HEK293T (cell line): ENCODE results near the gene ZFYVE27.

ENCODE experiments used
- CTCF ChIA-PET: fragments of 350-600 bp; formaldehyde crosslinking; extraction: SDS; loops from one replicate; lab custom pipeline; 2021; ENCODE audit warnings: antibody characterized with exemption, inconsistent platforms; lab: Yijun Ruan, JAX
- POLR2A ChIA-PET: fragments of 350-600 bp; formaldehyde crosslinking; extraction: SDS; loops from one replicate; lab custom pipeline; 2020; ENCODE audit warnings: antibody characterized with exemption, inconsistent platforms; lab: Yijun Ruan, JAX
- DNase-seq: peaks from one replicate; pipeline ENCODE4 v3.0.0; 2012; ENCODE audit warnings: mixed read lengths; ENCODE audit errors: extremely low spot score
- ARNT ChIP-seq: fragments of 450-650 bp; IDR thresholded peaks from 2 replicates; pipeline ENCODE4 v1.6.1; 2017; ENCODE audit warnings: mild to moderate bottlenecking
- BHLHE40 ChIP-seq: fragments of 450-650 bp; IDR thresholded peaks from 2 replicates; pipeline ENCODE4 v1.6.1; 2016; ENCODE audit warnings: mild to moderate bottlenecking, moderate library complexity, borderline replicate concordance
- CTBP1 ChIP-seq: fragments of 450-650 bp; IDR thresholded peaks from 2 replicates; pipeline ENCODE4 v1.6.1; 2016; ENCODE audit warnings: borderline replicate concordance
- ELF4 ChIP-seq: fragments of 450-650 bp; IDR thresholded peaks from 2 replicates; pipeline ENCODE4 v1.6.1; 2017; ENCODE audit warnings: antibody characterized with exemption
- FOXA1 ChIP-seq: fragments of 450-650 bp; IDR thresholded peaks from 2 replicates; pipeline ENCODE4 v1.6.1; 2016; ENCODE audit warnings: mild to moderate bottlenecking
- FOXK2 ChIP-seq: fragments of 450-650 bp; IDR thresholded peaks from 2 replicates; pipeline ENCODE4 v1.6.1; 2016; ENCODE audit warnings: mild to moderate bottlenecking
- FOXM1 ChIP-seq: fragments of 450-650 bp; IDR thresholded peaks from 2 replicates; pipeline ENCODE4 v1.6.1; 2017; ENCODE audit warnings: mild to moderate bottlenecking, borderline replicate concordance
- HDGF ChIP-seq: fragments of 450-650 bp; IDR thresholded peaks from 2 replicates; pipeline ENCODE4 v1.6.1; 2017; ENCODE audit warnings: antibody characterized with exemption, borderline replicate concordance
- L3MBTL2 ChIP-seq: fragments of 450-650 bp; conservative IDR thresholded peaks from 2 replicates; pipeline ENCODE4 v1.6.1; 2016; ENCODE audit warnings: mild to moderate bottlenecking
- LEF1 ChIP-seq: fragments of 450-650 bp; IDR thresholded peaks from 2 replicates; pipeline ENCODE4 v1.6.1; 2017; ENCODE audit warnings: mild to moderate bottlenecking, borderline replicate concordance
- NFRKB ChIP-seq: fragments of 450-650 bp; IDR thresholded peaks from 2 replicates; pipeline ENCODE4 v1.6.1; 2016; ENCODE audit warnings: mild to moderate bottlenecking, moderate library complexity
- PKNOX1 ChIP-seq: fragments of 450-650 bp; IDR thresholded peaks from 2 replicates; pipeline ENCODE4 v1.6.1; 2016
- SP1 ChIP-seq: fragments of 450-650 bp; IDR thresholded peaks from 2 replicates; pipeline ENCODE4 v1.6.1; 2017
- SUZ12 ChIP-seq: fragments of 450-650 bp; IDR thresholded peaks from 2 replicates; pipeline ENCODE4 v1.6.1; 2016; ENCODE audit warnings: mild to moderate bottlenecking
- TARDBP ChIP-seq: fragments of 450-650 bp; IDR thresholded peaks from 2 replicates; pipeline ENCODE4 v1.6.1; 2016
- ZNF384 ChIP-seq: fragments of 450-650 bp; IDR thresholded peaks from 2 replicates; pipeline ENCODE4 v1.6.1; 2016

ZFYVE27 gene

DNA sequence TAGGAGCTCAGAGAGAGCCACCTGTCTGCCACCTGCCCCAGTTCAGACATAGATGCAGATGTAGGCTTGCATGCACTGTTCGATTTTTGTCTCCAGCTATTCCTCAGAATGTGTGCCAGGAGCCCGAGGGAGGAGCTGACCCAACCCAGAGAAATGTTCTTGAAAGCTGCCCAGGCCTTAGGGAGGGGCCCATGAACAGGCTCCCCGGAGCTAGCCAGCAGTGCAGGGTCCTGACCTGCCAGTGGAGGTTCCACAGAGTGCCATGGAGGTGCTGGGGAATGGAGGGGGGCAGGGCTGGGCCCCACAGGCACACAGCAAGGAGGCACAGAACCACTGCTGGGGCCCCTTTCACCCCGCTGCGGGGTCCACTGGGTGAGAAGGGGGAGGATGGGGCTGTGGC, 64.5 kb downstream of the ZFYVE27 start:
- ChIA-PET CTCF (interaction anchor here (1.1 kb wide), 1 partner anchor 10 kb away, joined by 3 read pairs; no protein-coding TSS in a partner anchor), POLR2A (no interaction called here)
- DNase-seq: no peak
- TF ChIP-seq NFRKB (no peak), ZNF384 (no peak), SUZ12 (no peak), PKNOX1 (no peak), ELF4 (no peak), BHLHE40 (no peak), HDGF (no peak), FOXA1 (no peak), FOXK2 (no peak), FOXM1 (no peak), L3MBTL2 (no peak), SP1 (no peak), ARNT (no peak), TARDBP (no peak), CTBP1 (no peak)

DNA sequence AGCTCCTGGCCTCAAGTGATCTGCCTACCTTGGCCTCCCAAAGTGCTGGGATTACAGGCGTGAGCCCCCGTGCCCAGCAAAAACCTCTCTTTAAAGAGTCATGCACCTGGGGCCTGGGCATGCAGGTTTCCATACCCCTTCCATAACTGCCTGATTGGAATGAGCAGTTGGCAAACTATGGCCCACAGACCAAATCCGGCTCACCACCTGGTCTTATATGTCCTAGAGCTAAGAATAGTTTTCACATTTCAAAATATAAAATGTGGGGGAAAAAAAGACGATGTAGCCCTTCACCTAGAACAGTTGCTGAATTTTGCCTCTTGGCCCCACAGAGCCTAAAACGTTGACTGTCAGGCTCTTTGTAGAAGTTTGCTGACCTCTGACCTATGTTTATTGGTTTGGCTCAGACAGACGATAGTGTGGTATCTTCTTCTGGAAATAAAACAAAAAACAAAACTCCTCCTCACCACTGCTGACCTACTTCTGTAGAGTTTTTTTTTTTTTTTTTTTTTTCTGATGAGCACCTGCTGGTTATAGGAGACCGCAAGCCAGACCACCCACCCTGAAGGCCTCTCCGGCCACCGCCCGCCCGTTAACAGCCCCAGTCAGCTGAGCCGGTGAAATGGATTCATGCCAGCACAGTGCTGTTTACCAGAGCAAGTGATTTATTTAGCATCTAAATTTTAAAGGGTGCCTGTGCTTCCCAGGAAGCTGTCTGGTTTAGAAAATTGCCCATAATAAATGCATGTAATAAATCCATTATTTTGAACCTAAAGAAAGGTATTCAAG, 68.4 kb downstream of the ZFYVE27 start:
- CTCF ChIA-PET: interaction anchor here (0.6 to 2.6 kb wide), 3 partner anchors 13 to 64 kb away, joined by 3 to 9 read pairs (median 3); no protein-coding TSS in a partner anchor

DNA sequence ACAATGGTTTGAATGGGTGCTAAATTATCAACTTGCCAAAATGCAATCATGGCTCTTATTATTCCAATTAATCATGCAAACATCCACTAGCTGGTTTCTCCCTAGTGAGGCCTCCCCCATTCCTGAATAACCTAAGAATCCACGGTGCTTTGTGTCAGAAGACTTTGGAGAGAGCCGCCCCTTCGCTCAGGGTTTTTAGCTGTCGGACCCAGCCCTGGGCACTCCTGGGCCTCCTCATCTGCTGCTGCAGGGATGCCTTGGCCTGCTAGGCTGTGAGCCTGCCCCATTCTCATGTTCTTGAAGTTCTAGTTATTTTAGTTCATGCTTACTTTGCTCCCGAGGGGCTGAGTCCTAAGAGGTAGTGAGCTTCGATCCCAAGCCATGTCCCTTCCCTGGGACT, 69.0 kb downstream of the ZFYVE27 start:
- DNase-seq: no peak
- ChIA-PET POLR2A (no interaction called here), CTCF (interaction anchor here (0.8 to 2.6 kb wide), 2 partner anchors 14 to 63 kb away, joined by 3 to 9 read pairs; no protein-coding TSS in a partner anchor)
- no peak for TF ChIP-seq HDGF
- TF ChIP-seq CTBP1: no peak
- no peak for TF ChIP-seq SUZ12
- TF ChIP-seq ARNT: no peak
- TF ChIP-seq FOXM1: no peak
- TF ChIP-seq FOXK2: no peak
- no peak for TF ChIP-seq TARDBP
- no peak for TF ChIP-seq BHLHE40
- TF ChIP-seq PKNOX1: no peak
- no peak for TF ChIP-seq LEF1
- no peak for TF ChIP-seq NFRKB
- no peak for TF ChIP-seq ZNF384
- no peak for TF ChIP-seq SP1
- TF ChIP-seq L3MBTL2: no peak
- TF ChIP-seq FOXA1: no peak
- no peak for TF ChIP-seq ELF4

More for the DNA sequence above, 68.4 kb downstream of the ZFYVE27 start:
- POLR2A ChIA-PET: no interaction called here
- no peak for DNase-seq
- TF ChIP-seq SP1 (no peak), BHLHE40 (no peak), L3MBTL2 (no peak), TARDBP (no peak), FOXA1 (no peak), FOXK2 (no peak), SUZ12 (no peak), ARNT (no peak), FOXM1 (no peak), ZNF384 (no peak), PKNOX1 (no peak), LEF1 (no peak), HDGF (no peak), NFRKB (no peak), ELF4 (no peak), CTBP1 (no peak)

- DNase-seq: no peak
- POLR2A ChIA-PET: no interaction called here
- TF ChIP-seq ELF4 (no peak), NFRKB (no peak), SUZ12 (no peak), BHLHE40 (no peak), FOXM1 (no peak), ZNF384 (no peak), SP1 (no peak), ARNT (no peak), FOXK2 (no peak), L3MBTL2 (no peak), HDGF (no peak), FOXA1 (no peak), CTBP1 (no peak), TARDBP (no peak), LEF1 (no peak), PKNOX1 (no peak)
- CTCF ChIA-PET: interaction anchor here (1.4 kb wide), 1 partner anchor 18 kb away, joined by 4 read pairs; no protein-coding TSS in a partner anchor
Observed at GRCh38 chr10:97810446-97810845, 73.5 kb downstream of the ZFYVE27 start.
